Caco-2 (cell line): Measurements from ENCODE around the gene C5orf58. TPM values are rescaled to one million over a fixed set of nuclear protein-coding genes. Genes with fewer than 3 reads are reported as not detected.
"Not testable (repeated sequence)": the region's sequence is repeated elsewhere in the genome, so short reads cannot be mapped to it uniquely, and the experiment has no call there.

ENCODE experiments used
- BruUV-seq: library from RNA; stranded (reverse); fragments of 400-500 nt; replicated peaks from 2 replicates; lab custom pipeline; 2021; lab: Mats Ljungman, UMichigan
- CTCF ChIA-PET: fragments of 300-600 bp; sonication (Branson Sonifier 250); formaldehyde crosslinking; loops from one replicate; lab custom pipeline; 2022; ENCODE audit warnings: antibody characterized with exemption; lab: Charles Lee
- POLR2A ChIA-PET: fragments of 300-600 bp; sonication (Branson Sonifier 250); formaldehyde crosslinking; loops from one replicate; lab custom pipeline; 2022; ENCODE audit warnings: antibody characterized with exemption; lab: Charles Lee
- DNase-seq, 2 experiments: peaks; one replicate each; pipeline versions ENCODE4 v3.0.0 to v3.0.0-alpha.2; 2020 to 2022
- H3K27me3 ChIP-seq: replicated peaks from 2 replicates; pipeline ENCODE4 v1.6.0; 2011; ENCODE audit warnings: low read length; ENCODE audit not compliant: control insufficient read depth, insufficient read depth
- H3K36me3 ChIP-seq: 2 replicates; pipeline ENCODE4 v1.5.1; 2011; ENCODE audit warnings: low read length; ENCODE audit not compliant: control insufficient read depth, insufficient read depth
- H3K4me1 ChIP-seq: fragments of 250-450 bp; sonication (Bioruptor Pico); 2 replicates; pipeline ENCODE4 v1.5.1; 2020; ENCODE audit warnings: mild to moderate bottlenecking
- H3K4me3 ChIP-seq: 2 replicates; pipeline ENCODE4 v1.5.1; 2011; ENCODE audit warnings: low read depth, mild to moderate bottlenecking, control low read depth, low read length
- H3K9me3 ChIP-seq: fragments of 250-450 bp; sonication (Bioruptor Pico); 2 replicates; pipeline ENCODE4 v1.5.1; 2020; ENCODE audit warnings: mild to moderate bottlenecking, moderate library complexity
- H3K27ac Mint-ChIP-seq: one replicate; pipeline ENCODE4 v1.8.0; 2022; ENCODE audit warnings: mixed read lengths; ENCODE audit not compliant: unreplicated experiment
- H3K27me3 Mint-ChIP-seq: one replicate; pipeline ENCODE4 v1.8.0; 2022; ENCODE audit warnings: mixed read lengths; ENCODE audit not compliant: insufficient read depth, unreplicated experiment
- H3K36me3 Mint-ChIP-seq: one replicate; pipeline ENCODE4 v1.8.0; 2022; ENCODE audit warnings: mild to moderate bottlenecking, mixed read lengths; ENCODE audit not compliant: insufficient read depth, unreplicated experiment
- H3K4me1 Mint-ChIP-seq: one replicate; pipeline ENCODE4 v1.8.0; 2022; ENCODE audit warnings: low read depth, mixed read lengths; ENCODE audit not compliant: unreplicated experiment
- H3K4me3 Mint-ChIP-seq: one replicate; pipeline ENCODE4 v1.8.0; 2022; ENCODE audit warnings: mild to moderate bottlenecking, moderate library complexity, mixed read lengths; ENCODE audit not compliant: unreplicated experiment
- H3K9me3 Mint-ChIP-seq: one replicate; pipeline ENCODE4 v1.8.0; 2022; ENCODE audit warnings: mixed read lengths; ENCODE audit not compliant: unreplicated experiment
- CTCF ChIP-seq, 2 experiments: fragments of 200-600 bp in 1 of 2; IDR thresholded peaks; 1 replicate in 1 of 2; 2 replicates in 1 of 2; pipeline versions ENCODE4 v1.5.1 to v1.8.0; 2011 to 2022; ENCODE audit warnings: antibody characterized with exemption in 1 of 2, control low read depth in 1 of 2, inconsistent platforms in 1 of 2, low read depth in 1 of 2, low read length in 1 of 2, mild to moderate bottlenecking in 1 of 2, moderate library complexity in 1 of 2; ENCODE audit not compliant: insufficient read depth in 1 of 2, severe bottlenecking in 1 of 2, unreplicated experiment in 1 of 2
- intact Hi-C: fragments of 100-400 bp; cut with micrococcal nuclease; formaldehyde crosslinking; loops from one replicate; pipeline ENCODE4 v1.10.0; 2022; ENCODE audit not compliant: unreplicated experiment
- total RNA-seq: library from RNA; stranded (reverse); gene quantifications from 2 replicates; pipeline ENCODE4 v1.2.3, GENCODE V29; 2022

The C5orf58 gene
- total RNA-seq, 1 experiment from 2014 or later = not detected

- Histone ChIP-seq H3K36me3 (no peaks in the 10 kb centered on the region), H3K4me1 (no peaks in the 10 kb centered on the region), H3K4me3 (no peak overlapping the region), H3K9me3 (no peaks in the 10 kb centered on the region), H3K27me3 (no peaks in the 10 kb centered on the region; the same call in none of the 2 replicates)
- ChIA-PET POLR2A (no interaction called here), CTCF (no interaction called here)
- BruUV-seq = no TSS peak
- Mint-ChIP-seq H3K4me1 (no peaks in the 10 kb centered on the region), H3K27ac (no peak overlapping the region), H3K27me3 (peaks cover 6% of the 10 kb centered on the region), H3K9me3 (no peaks in the 10 kb centered on the region), H3K36me3 (no peaks in the 10 kb centered on the region), H3K4me3 (no peak overlapping the region)
- intact Hi-C loops = no loop called here
- no peak for DNase-seq
- TF ChIP-seq CTCF (IDR thresholded peaks at IDR 0.05; ENCODE audit: insufficient read depth in 1 of 2, low read depth in 1 of 2, low read length in 1 of 2, severe bottlenecking in 1 of 2, unreplicated experiment in 1 of 2) = no peak
Observed at GRCh38 chr5:170233358-170233892, 640 bp downstream of the C5orf58 start.

GRCh38 chr5:170235876-170236864 is 3.4 kb downstream of the C5orf58 start:
- H3K9me3 Mint-ChIP-seq = no peaks in the 10 kb centered on the region
- ChIA-PET POLR2A (no interaction called here), CTCF (no interaction called here)
- no peak for DNase-seq
- no peak overlapping the region for H3K4me3 Mint-ChIP-seq
- no peaks in the 10 kb centered on the region for H3K36me3 Mint-ChIP-seq
- Histone ChIP-seq H3K4me3 (no peak overlapping the region), H3K36me3 (no peaks in the 10 kb centered on the region), H3K4me1 (no peaks in the 10 kb centered on the region), H3K27me3 (no peaks in the 10 kb centered on the region; the same call in 1 of the 2 replicates), H3K9me3 (no peaks in the 10 kb centered on the region)
- BruUV-seq = no TSS peak
- no peak for TF ChIP-seq CTCF (IDR thresholded peaks at IDR 0.05; ENCODE audit: insufficient read depth in 1 of 2, low read depth in 1 of 2, low read length in 1 of 2, severe bottlenecking in 1 of 2, unreplicated experiment in 1 of 2)
- no peak overlapping the region for H3K27ac Mint-ChIP-seq
- no peaks in the 10 kb centered on the region for H3K4me1 Mint-ChIP-seq
- intact Hi-C loops = no loop called here
- H3K27me3 Mint-ChIP-seq = peaks cover 4% of the 10 kb centered on the region

GRCh38 chr5:170238456-170239196 is 5.8 kb downstream of the C5orf58 start:
- no peak overlapping the region for H3K27ac Mint-ChIP-seq
- CTCF ChIA-PET = no interaction called here

GRCh38 chr5:170245436-170245835 is 12.7 kb downstream of the C5orf58 start:
- POLR2A ChIA-PET, H3K4me1 ChIP-seq, H3K4me1 Mint-ChIP-seq, intact Hi-C loops, H3K27ac Mint-ChIP-seq, DNase-seq, H3K27me3 Mint-ChIP-seq, H3K36me3 Mint-ChIP-seq, CTCF ChIA-PET, H3K4me3 Mint-ChIP-seq, H3K4me3 ChIP-seq, BruUV-seq, H3K36me3 ChIP-seq, H3K9me3 ChIP-seq, H3K27me3 ChIP-seq, H3K9me3 Mint-ChIP-seq: not testable (repeated sequence)

More at GRCh38 chr5:170238456-170239196, 5.8 kb downstream of the C5orf58 start:
- Mint-ChIP-seq H3K36me3 (no peaks in the 10 kb centered on the region), H3K27me3 (peaks cover 4% of the 10 kb centered on the region), H3K4me3 (no peak overlapping the region), H3K9me3 (no peaks in the 10 kb centered on the region), H3K4me1 (no peaks in the 10 kb centered on the region)
- POLR2A ChIA-PET = no interaction called here
- Histone ChIP-seq H3K9me3 (no peaks in the 10 kb centered on the region), H3K4me1 (no peaks in the 10 kb centered on the region), H3K27me3 (no peaks in the 10 kb centered on the region; the same call in 1 of the 2 replicates), H3K4me3 (no peak overlapping the region), H3K36me3 (no peaks in the 10 kb centered on the region)
- no peak for TF ChIP-seq CTCF (IDR thresholded peaks at IDR 0.05; ENCODE audit: insufficient read depth in 1 of 2, low read depth in 1 of 2, low read length in 1 of 2, severe bottlenecking in 1 of 2, unreplicated experiment in 1 of 2)
- DNase-seq = no peak
- intact Hi-C loops = no loop called here
- no TSS peak for BruUV-seq
